Kidney (tissue), 14 donors: Measurements from ENCODE around the gene SIRT1. TPM values are rescaled to one million over a fixed set of nuclear protein-coding genes. Genes with fewer than 3 reads are reported as not detected.

Source experiments
- DNase-seq, 5 donors: peaks; one replicate each; pipeline ENCODE4 v3.0.0-alpha.2; 2013 to 2020
- FAIRE-seq: peaks from 2 replicates; lab custom pipeline; 2012; peaks lifted over from hg19 to GRCh38; lab: Jason Lieb, UNC
- H3K27ac ChIP-seq, 2 donors: one replicate each; pipeline ENCODE4 v1.7.0; 2013; ENCODE audit warnings: low read depth in 2 of 2, low read length in 2 of 2, inconsistent platforms in 1 of 2
- H3K27me3 ChIP-seq: one replicate; pipeline ENCODE4 v1.7.1; 2013; ENCODE audit warnings: low read length, inconsistent platforms; ENCODE audit not compliant: control insufficient read depth, insufficient read depth
- H3K36me3 ChIP-seq, 3 donors: one replicate each; pipeline versions ENCODE4 v1.7.0 to v1.7.1; 2013; ENCODE audit warnings: low read length in 3 of 3, control low read depth in 1 of 3, inconsistent platforms in 1 of 3; ENCODE audit not compliant: insufficient read depth in 3 of 3, control insufficient read depth in 2 of 3
- H3K4me1 ChIP-seq, 3 donors: one replicate each; pipeline versions ENCODE4 v1.7.0 to v1.7.1; 2013; ENCODE audit warnings: low read length in 3 of 3, inconsistent platforms in 1 of 3, low read depth in 1 of 3; ENCODE audit not compliant: control insufficient read depth in 2 of 3, insufficient read depth in 2 of 3
- H3K4me3 ChIP-seq, 3 donors: one replicate each; pipeline versions ENCODE4 v1.7.0 to v1.8.1; 2013; ENCODE audit warnings: low read length in 3 of 3, control low read depth in 1 of 3, inconsistent platforms in 1 of 3
- H3K9ac ChIP-seq, 3 donors: one replicate each; pipeline versions ENCODE4 v1.7.0 to v1.7.1; 2013; ENCODE audit warnings: low read length in 3 of 3, control low read depth in 1 of 3, inconsistent platforms in 1 of 3
- H3K9me3 ChIP-seq, 3 donors: one replicate each; pipeline versions ENCODE4 v1.7.0 to v1.7.1; 2013; ENCODE audit warnings: low read length in 3 of 3, control low read depth in 1 of 3, inconsistent platforms in 1 of 3; ENCODE audit not compliant: control insufficient read depth in 2 of 3, insufficient read depth in 1 of 3
- CTCF ChIP-seq: IDR thresholded peaks from 3 replicates; pipeline ENCODE4 v1.5.1; 2012; ENCODE audit warnings: mild to moderate bottlenecking, moderate library complexity, borderline replicate concordance; ENCODE audit not compliant: insufficient read depth; ENCODE audit errors: extremely low read depth
- intact Hi-C: fragments of 100-400 bp; cut with DNase I; formaldehyde crosslinking; loops from one replicate; pipeline ENCODE4 v1.11.1; 2022
- polyA plus RNA-seq: library from polyadenylated mRNA; stranded (reverse); fragments of 350-450 nt; fragmentation: Illumina TruSeq; extraction: RNeasy Lipid Tissue Mini Kit (QIAGEN cat#74804); gene quantifications from one replicate; pipeline ENCODE4 v1.2.3, GENCODE V29; 2014; ENCODE audit warnings: low read depth, low replicate concordance; ENCODE audit not compliant: insufficient read depth
- total RNA-seq: library from RNA; stranded (reverse); fragmentation: NEBNext Ultra II Directional; extraction: Animal tissue kit (Norgen Biotek cat#: 25700); gene quantifications from one replicate; pipeline ENCODE4 v1.2.1, GENCODE V29; 2021
- donor health status: control.
- donor health status: control.
- donor health status: control.
- donor health status: control.
- donor health status: control.
- donor health status: DM: yes; HTN: yes; CAD: no.
- donor health status: Normal renal cell carcinoma (clear cell type).

Gene SIRT1
- total and polyA plus RNA-seq, 2 donors from 2014 or later = 5.0 to 24.8 TPM

GRCh38 chr10:67841737-67842136 lies 42.7 kb upstream of the SIRT1 start:
- intact Hi-C loops = no loop called here
- FAIRE-seq (no peak), DNase-seq (no peak)
- no peaks in the 10 kb centered on the region for H3K4me1 ChIP-seq
- no peak overlapping the region for H3K27ac ChIP-seq
- H3K9ac ChIP-seq = no peak overlapping the region
- H3K36me3 ChIP-seq = no peaks in the 10 kb centered on the region
- TF ChIP-seq CTCF = no peak
- H3K27me3 ChIP-seq = no peaks in the 10 kb centered on the region
- H3K9me3 ChIP-seq = peaks cover 0 to 5% (median 0%) of the 10 kb centered on the region in 3 donors
- no peak overlapping the region for H3K4me3 ChIP-seq

GRCh38 chr10:67843284-67843683 lies 41.2 kb upstream of the SIRT1 start:
- intact Hi-C loops = no loop called here
- Histone ChIP-seq H3K27me3 (no peaks in the 10 kb centered on the region), H3K36me3 (no peaks in the 10 kb centered on the region), H3K27ac (no peak overlapping the region), H3K4me3 (no peak overlapping the region), H3K4me1 (no peaks in the 10 kb centered on the region), H3K9ac (no peak overlapping the region), H3K9me3 (peaks cover 0 to 5% (median 0%) of the 10 kb centered on the region in 3 donors)
- no peak for TF ChIP-seq CTCF
- DNase-seq (no peak), FAIRE-seq (no peak)

- Histone ChIP-seq H3K27me3 (no peaks in the 10 kb centered on the region), H3K4me1 (no peaks in the 10 kb centered on the region), H3K9me3 (no peaks in the 10 kb centered on the region), H3K4me3 (peak overlapping the region; percentile 89 to 99 (median 94)), H3K9ac (peak overlapping the region; percentile 94 to 99 (median 96)), H3K36me3 (no peaks in the 10 kb centered on the region), H3K27ac (peak overlapping the region; percentile 92 to 97)
- intact Hi-C loops = no loop called here
- peak; percentile 12 for TF ChIP-seq CTCF
- no peak for FAIRE-seq
- DNase-seq = peak; percentile 95 to 97 (median 96)
These were observed 35.0 kb upstream of the SIRT1 start for GRCh38 chr10:67849331-67850011.
